ENCODE measurements around the gene LRP5.

GRCh38 chr11:68387840-68388239 lies 75.4 kb downstream of the LRP5 start:
- TF ChIP-seq EGR1 (IDR thresholded peaks at IDR 0.05; ENCODE audit: low read depth) (no peak), POLR2AphosphoS5 (IDR thresholded peaks at IDR 0.05; ENCODE audit: low read depth, low read length) (no peak), POLR2A (IDR thresholded peaks at IDR 0.05; ENCODE audit: borderline replicate concordance, extremely low read depth, insufficient read depth, insufficient read length) (no peak), CTCF (IDR thresholded peaks at IDR 0.05 in 2 of 3, conservative IDR thresholded peaks at IDR 0.05 in 1 of 3; ENCODE audit: borderline replicate concordance in 1 of 3, insufficient read depth in 1 of 3, low read depth in 2 of 3, low read length in 2 of 3) (no peak), MAX (IDR thresholded peaks at IDR 0.05) (no peak), RAD21 (IDR thresholded peaks at IDR 0.05; ENCODE audit: low read depth) (no peak), REST (IDR thresholded peaks at IDR 0.05; ENCODE audit: low read depth) (no peak), CEBPB (IDR thresholded peaks at IDR 0.05; ENCODE audit: low read depth) (no peak), ATF3 (IDR thresholded peaks at IDR 0.05) (no peak)

Measured in HCT116 (cell line).